ENCODE measurements around the gene ZNF3. TPM values are rescaled to one million over a fixed set of nuclear protein-coding genes. Genes with fewer than 3 reads are reported as not detected.

ZNF3 gene
- 20.7 and 21.0 TPM in 2 replicates for total RNA-seq

DNA sequence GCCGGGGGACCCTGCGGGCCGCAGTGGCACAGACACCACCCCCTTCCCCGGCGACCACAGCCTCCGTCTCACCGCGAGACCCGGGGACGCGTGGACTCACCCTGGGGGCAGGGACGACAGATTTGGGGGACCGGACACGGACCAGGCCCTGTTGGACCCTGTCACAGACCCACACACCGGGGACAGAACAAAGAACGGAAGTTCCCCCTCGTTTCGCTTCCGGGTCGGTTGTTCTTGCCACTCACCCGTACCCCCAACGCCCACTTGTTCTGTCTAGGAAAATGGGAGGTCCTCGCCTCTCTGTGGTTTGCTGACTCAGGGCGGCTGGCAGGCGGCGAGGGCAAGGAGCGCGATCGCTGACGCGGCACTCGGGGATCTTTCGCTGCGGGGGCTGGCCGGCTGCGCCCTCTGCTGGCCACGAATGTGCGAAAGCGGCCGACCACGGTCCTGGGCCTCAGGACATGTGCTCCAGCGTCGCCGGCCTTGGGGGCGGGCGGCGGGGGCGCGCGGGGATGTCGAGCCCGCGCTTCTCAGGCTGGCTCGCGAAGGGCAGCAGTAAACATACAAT is at the start of gene ZNF3:
Gene ZNF3, minus strand, starts transcription at position 189 of the 568 bp plus-strand sequence. CDS start 4,366 bp downstream, outside the sequence.

DNA sequence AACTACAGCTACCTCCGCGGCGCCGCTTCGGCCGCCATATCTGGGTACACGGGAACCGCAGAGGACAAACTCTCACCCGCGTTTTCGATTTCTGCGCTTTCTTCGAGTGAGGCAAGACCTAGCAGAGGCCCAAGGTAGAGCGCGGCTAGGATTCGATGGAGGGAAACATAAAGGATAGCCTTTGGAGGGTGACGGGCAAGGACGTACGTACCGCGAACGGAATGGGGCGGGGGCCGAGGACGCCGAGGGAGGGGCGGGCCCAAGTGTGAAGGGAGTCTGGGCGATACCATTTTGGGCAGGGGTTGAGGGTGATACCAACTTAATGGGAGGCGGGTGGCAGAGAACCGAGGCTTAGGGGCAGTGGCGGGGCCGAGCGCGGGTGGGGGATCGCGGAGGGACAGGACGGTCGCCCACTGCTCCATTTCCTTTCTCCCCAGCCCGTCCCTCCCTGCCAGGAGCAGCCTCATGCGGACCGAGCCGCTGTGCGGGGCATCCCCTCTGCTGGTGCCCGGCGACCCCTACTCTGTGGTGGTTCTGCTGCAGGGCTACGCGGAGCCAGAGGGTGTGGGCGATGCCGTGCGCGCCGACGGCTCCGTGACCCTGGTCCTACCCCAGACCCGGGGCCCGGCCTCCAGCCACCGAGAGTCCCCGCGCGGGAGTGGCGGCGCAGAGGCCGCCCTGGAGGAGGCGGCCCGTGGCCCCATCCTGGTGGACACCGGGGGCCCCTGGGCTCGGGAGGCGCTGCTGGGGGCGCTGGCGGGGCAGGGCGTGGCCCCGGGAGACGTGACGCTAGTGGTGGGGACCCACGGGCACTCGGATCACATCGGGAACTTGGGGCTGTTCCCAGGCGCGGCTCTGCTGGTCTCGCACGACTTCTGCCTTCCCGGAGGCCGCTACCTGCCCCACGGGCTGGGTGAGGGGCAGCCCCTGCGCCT is 45.7 kb upstream of the ZNF3 start, which contains the start of gene MBLAC1:
Gene MBLAC1, plus strand, starts transcription at position 37 of the 935 bp plus-strand sequence. Its CDS starts 429 bp downstream, at position 466.

DNA sequence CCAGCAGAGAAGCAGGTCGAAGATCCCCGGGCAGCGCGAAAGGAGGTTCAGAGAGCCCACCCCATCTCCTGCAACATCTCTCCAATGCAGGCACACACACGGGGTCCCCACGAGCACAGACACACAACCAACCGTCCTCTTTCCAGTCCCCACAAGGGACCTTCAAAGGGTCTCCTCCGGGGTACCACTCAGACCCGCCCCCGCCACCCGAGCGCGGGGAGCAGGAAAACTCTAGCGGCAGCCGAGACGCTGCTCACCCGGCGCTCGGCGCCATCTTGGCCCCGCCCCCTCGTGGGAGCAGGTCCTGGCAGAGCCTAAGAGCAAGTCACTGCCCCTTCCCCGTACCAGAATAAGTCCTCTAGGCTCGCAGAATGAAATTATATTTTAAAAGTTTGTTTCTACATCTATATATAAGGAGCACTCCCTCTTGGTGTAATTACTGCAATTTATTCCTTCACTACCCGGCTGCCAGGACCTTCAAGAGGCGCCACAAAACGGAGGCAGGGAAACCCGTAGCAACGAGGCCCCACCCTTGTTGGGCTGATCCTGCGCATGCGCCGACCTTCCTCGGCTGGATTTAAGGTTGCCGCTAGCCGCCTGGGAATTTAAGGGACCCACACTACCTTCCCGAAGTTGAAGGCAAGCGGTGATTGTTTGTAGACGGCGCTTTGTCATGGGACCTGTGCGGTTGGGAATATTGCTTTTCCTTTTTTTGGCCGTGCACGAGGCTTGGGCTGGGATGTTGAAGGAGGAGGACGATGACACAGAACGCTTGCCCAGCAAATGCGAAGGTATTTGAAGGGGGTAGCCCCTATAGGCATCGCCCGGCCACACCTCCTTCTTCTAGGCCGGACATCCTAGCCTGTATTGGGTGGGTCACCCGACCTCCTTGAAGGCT is 37.8 kb upstream of the ZNF3 start, which contains the start of the genes CNPY4 and TAF6:
Gene CNPY4, plus strand, starts transcription at position 563 of the 898 bp plus-strand sequence. Its CDS starts 111 bp downstream, at position 674.
Gene TAF6, minus strand, starts transcription at position 287 of the 898 bp plus-strand sequence. CDS start 5,149 bp downstream, outside the sequence.

DNA sequence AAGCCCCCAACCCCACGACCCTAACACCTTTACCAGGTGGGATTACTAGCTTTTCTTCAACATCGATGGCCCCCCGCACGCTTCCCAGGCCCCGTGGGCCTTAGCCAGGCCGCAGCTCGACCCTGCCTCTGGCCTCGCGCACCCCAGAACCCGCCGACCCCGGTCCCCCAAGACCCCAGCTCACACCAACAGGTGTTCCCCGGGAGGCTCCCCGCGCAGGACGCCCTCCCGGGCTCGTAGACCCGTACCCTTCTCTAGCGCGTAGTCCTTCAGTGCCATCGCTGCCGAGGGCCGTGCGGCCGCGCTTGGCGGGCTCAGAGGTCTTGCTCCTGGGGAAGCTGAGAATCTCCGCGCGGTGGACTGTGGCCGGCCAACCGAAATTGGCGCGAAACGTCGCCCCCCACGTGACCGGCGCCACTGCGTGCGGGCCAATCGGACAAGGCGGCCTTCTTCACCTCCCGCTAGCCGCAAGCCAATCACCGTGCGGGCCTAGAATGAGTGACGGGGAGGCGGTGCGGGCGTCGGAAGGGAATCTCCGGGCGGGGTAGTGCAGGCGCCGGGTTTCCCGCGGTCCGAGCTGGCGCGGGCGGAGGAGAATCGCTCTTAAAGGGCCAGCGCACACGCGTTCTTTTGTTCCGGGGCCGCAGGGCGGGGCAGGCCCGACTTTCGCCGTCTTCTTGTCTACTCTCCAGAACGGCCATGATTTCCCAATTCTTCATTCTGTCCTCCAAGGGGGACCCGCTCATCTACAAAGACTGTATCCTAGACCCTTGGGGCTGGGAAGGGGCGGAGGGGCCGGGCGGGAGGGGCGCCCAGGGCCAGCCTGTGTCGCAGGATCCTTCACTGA is 19.7 kb upstream of the ZNF3 start, which contains the start of the genes AP4M1 and MCM7:
Gene AP4M1, plus strand, starts transcription at position 628 of the 847 bp plus-strand sequence. Its CDS starts 72 bp downstream, at position 700.
Gene MCM7, minus strand, starts transcription at position 382 of the 847 bp plus-strand sequence. Its CDS starts 103 bp downstream, at position 279.

DNA sequence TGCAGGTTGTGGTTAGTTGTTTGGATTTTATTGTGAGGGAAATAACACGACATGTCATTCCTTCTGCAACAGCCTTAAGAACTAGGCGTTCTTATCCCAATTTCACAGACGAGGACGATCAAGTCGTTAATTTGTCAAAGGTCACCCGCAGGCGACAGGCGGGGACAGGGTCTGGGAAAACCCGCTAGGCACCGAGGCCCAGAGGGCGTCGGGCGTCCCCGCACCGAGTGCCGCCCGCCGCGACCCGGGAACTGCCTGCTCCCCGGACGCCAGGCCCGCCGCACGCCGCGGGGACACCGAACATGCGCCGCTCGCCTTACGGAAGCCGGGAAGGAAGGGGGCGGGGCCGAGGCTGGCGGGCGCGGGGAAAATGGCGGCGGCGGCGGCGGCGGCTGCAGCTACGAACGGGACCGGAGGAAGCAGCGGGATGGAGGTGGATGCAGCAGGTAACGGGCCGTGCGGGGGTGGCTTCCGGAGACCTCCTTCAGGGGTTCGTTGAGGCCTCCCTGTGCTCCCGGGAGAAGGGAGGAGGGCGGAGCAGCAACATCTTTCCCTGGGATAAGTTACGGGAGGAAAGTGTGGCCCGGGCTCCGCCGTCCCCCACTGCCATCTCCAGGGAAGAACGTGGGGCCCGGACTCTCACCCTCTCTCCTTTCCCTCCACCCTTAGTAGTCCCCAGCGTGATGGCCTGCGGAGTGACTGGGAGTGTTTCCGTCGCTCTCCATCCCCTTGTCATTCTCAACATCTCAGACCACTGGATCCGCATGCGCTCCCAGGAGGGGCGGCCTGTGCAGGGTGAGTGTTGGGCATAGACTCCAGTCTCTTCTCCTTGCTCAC is 7.3 kb upstream of the ZNF3 start, which contains the start of gene COPS6:
Gene COPS6, plus strand, starts transcription at position 349 of the 837 bp plus-strand sequence. Its CDS starts 22 bp downstream, at position 371.

DNA sequence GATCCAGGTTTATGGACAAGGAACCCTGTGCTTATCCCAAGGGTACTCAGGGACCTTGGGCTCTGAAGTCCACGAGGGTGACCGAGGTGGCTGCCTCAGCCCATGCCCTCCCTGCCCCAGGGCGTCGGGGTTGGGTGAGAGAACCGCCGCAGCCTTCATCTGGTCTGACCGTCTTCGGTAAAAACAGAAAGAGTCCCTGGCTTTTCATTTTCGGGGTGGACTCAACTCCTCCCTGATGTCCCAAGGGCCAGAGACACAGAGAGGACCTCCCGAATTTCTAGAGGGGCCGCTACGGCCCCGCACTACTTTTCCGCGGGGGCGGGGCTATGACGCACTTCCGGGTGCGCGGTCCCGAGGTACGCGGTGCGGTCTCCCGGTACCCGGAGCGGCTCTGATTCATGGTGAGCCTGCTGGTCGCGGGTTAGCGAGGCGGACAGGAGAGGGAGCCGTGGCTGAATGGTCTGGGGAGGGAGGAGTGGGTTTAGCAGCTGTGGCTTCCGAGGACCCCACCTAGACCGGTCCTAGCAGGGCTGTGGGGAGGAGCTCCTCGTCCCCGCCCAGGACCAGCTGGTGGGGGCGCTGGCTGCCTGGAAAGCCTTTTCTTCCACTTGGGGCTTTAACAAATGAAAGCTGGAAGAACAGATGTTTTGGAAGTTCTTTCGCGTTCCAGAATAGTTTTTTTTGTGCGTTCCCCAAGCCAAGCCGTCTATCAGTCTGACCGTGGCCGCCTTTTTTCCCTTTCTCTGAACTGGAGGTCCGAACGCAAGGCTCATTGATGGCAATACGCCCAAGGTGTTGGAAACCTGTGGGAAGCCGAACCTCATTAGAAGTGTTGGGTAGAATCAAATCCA is 31.9 kb downstream of the ZNF3 start, which contains the start of gene ZSCAN21:
Gene ZSCAN21, plus strand, starts transcription at position 334 of the 851 bp plus-strand sequence. CDS start 7,233 bp downstream, outside the sequence.

Other genes with a start within 250 kb of the ZNF3 start
- 0.09 and 0.18 TPM in 2 replicates for gene OR2AE1, start 204.7 kb downstream of the ZNF3 start, total RNA-seq
- gene TRIM4, start 162.2 kb downstream of the ZNF3 start, total RNA-seq, result 13.6 and 22.7 TPM in 2 replicates
- 0.09 and 0.18 TPM in 2 replicates for gene GJC3, start 152.1 kb downstream of the ZNF3 start, total RNA-seq
- not detected in 2 replicates for gene AZGP1, start 105.7 kb downstream of the ZNF3 start, total RNA-seq
- 30.4 and 38.8 TPM in 2 replicates for gene ZKSCAN1, start 66.1 kb downstream of the ZNF3 start, total RNA-seq
- gene ZSCAN21, start 31.9 kb downstream of the ZNF3 start, total RNA-seq, result 6.8 and 7.3 TPM in 2 replicates
- 94.6 and 127 TPM in 2 replicates for gene COPS6, start 7.2 kb upstream of the ZNF3 start, total RNA-seq
- 51.6 and 123 TPM in 2 replicates for gene MCM7, start 19.7 kb upstream of the ZNF3 start, total RNA-seq
- 20.4 and 28.5 TPM in 2 replicates for gene AP4M1, start 19.9 kb upstream of the ZNF3 start, total RNA-seq
- 22.1 and 25.5 TPM in 2 replicates for gene TAF6, start 37.6 kb upstream of the ZNF3 start, total RNA-seq
- gene CNPY4, start 37.9 kb upstream of the ZNF3 start, total RNA-seq, result 34.2 and 36.7 TPM in 2 replicates
- 1.7 and 2.2 TPM in 2 replicates for gene MBLAC1, start 45.2 kb upstream of the ZNF3 start, total RNA-seq
- gene LAMTOR4, start 67.2 kb upstream of the ZNF3 start, total RNA-seq, result 114 and 120 TPM in 2 replicates
- gene TRAPPC14, start 77.0 kb upstream of the ZNF3 start, total RNA-seq, result 7.3 and 8.5 TPM in 2 replicates
- 0.36 and 1.1 TPM in 2 replicates for gene GAL3ST4, start 86.9 kb upstream of the ZNF3 start, total RNA-seq
- gene GPC2, start 95.7 kb upstream of the ZNF3 start, total RNA-seq, result 3.9 and 5.6 TPM in 2 replicates
- gene STAG3, start 96.2 kb upstream of the ZNF3 start, total RNA-seq, result 0.09 and 0.19 TPM in 2 replicates
- not detected in 2 replicates for gene PVRIG, start 138.2 kb upstream of the ZNF3 start, total RNA-seq
- gene SPDYE3, start 226.0 kb upstream of the ZNF3 start, total RNA-seq, result not detected in 2 replicates